GM12891 (cell line): ENCODE results near the gene MAP1S.

Source experiments
- PAX5 ChIP-seq: IDR thresholded peaks from 2 replicates; pipeline ENCODE4 v1.6.1; 2011; ENCODE audit warnings: low read length, moderate library complexity, mild to moderate bottlenecking; ENCODE audit not compliant: insufficient read depth, severe bottlenecking
- POLR2A ChIP-seq: IDR thresholded peaks from 2 replicates; pipeline ENCODE4 v1.6.1; 2011; ENCODE audit warnings: low read depth, low read length, control low read depth
- POLR2AphosphoS5 ChIP-seq: IDR thresholded peaks from 2 replicates; pipeline ENCODE4 v1.6.1; 2011; ENCODE audit warnings: low read depth, low read length, control low read depth
- POU2F2 ChIP-seq: IDR thresholded peaks from 2 replicates; pipeline ENCODE4 v1.6.1; 2011; ENCODE audit warnings: low read depth, mild to moderate bottlenecking, control low read depth, low read length, moderate library complexity
- SPI1 ChIP-seq: IDR thresholded peaks from 2 replicates; pipeline ENCODE4 v1.6.1; 2011; ENCODE audit warnings: low read depth, low read length, control low read depth
- TAF1 ChIP-seq: IDR thresholded peaks from 2 replicates; pipeline ENCODE4 v1.6.1; 2011; ENCODE audit warnings: low read depth, low read length, control low read depth

GRCh38 chr19:17727843-17728242 lies 8.6 kb downstream of the MAP1S start:
- no peak for TF ChIP-seq POLR2A
- no peak for TF ChIP-seq POLR2AphosphoS5
- no peak for TF ChIP-seq TAF1
- no peak for TF ChIP-seq POU2F2
- TF ChIP-seq SPI1, result no peak
- TF ChIP-seq PAX5, result no peak
